Posterior cingulate gyrus (tissue), 11 donors: ENCODE data around the gene GNPTG.

Experiments
- DNase-seq, 10 donors: peaks; one replicate each; pipeline versions ENCODE4 v3.0.0 to v3.0.0-alpha.2; 2020 to 2021; ENCODE audit warnings: mixed read lengths in 3 of 10
- intact Hi-C: fragments of 100-400 bp; cut with DNase I; formaldehyde crosslinking; loops from one replicate; pipeline ENCODE4 v1.15.1; 2023

Gene GNPTG

GRCh38 chr16:1366060-1366711 is 14.5 kb downstream of the GNPTG start:
- no peak for DNase-seq
- intact Hi-C loops: no loop called here

GRCh38 chr16:1366712-1367299 is 15.1 kb downstream of the GNPTG start:
- no peak for DNase-seq

GRCh38 chr16:1367486-1368174 is 15.9 kb downstream of the GNPTG start:
- intact Hi-C loops: no loop called here
- peak in 1 of 10 donors; percentile 81 for DNase-seq

More at GRCh38 chr16:1366712-1367299, 15.1 kb downstream of the GNPTG start:
- intact Hi-C loops: no loop called here

GRCh38 chr16:1371054-1371978 is 19.6 kb downstream of the GNPTG start:
- intact Hi-C loops: no loop called here
- no peak for DNase-seq

- no peak for DNase-seq
- intact Hi-C loops: no loop called here
Measured at GRCh38 chr16:1372292-1372950, 20.7 kb downstream of the GNPTG start.

GRCh38 chr16:1374418-1375297 is 22.9 kb downstream of the GNPTG start:
- no peak for DNase-seq

GRCh38 chr16:1375298-1375640 is 23.5 kb downstream of the GNPTG start:
- intact Hi-C loops: no loop called here
- no peak for DNase-seq

More at GRCh38 chr16:1374418-1375297, 22.9 kb downstream of the GNPTG start:
- intact Hi-C loops: no loop called here

GRCh38 chr16:1375741-1376410 is 24.1 kb downstream of the GNPTG start:
- DNase-seq: no peak
- intact Hi-C loops: no loop called here

- peak in 5 of 10 donors; percentile 35 to 64 (median 43) for DNase-seq
- intact Hi-C loops: no loop called here
Measured at GRCh38 chr16:1377406-1378010, 25.8 kb downstream of the GNPTG start.

- no peak for DNase-seq
Measured at GRCh38 chr16:1378087-1378803, 26.5 kb downstream of the GNPTG start.

GRCh38 chr16:1378804-1379303 is 27.1 kb downstream of the GNPTG start:
- DNase-seq: peak in 9 of 10 donors; percentile 22 to 93 (median 63)
- intact Hi-C loops: no loop called here

More at GRCh38 chr16:1378087-1378803, 26.5 kb downstream of the GNPTG start:
- intact Hi-C loops: no loop called here

- DNase-seq: peak in 3 of 10 donors; percentile 28 to 45 (median 36)
- intact Hi-C loops: no loop called here
Measured at GRCh38 chr16:1379304-1380076, 27.8 kb downstream of the GNPTG start.

GRCh38 chr16:1380195-1380594 is 28.5 kb downstream of the GNPTG start:
- DNase-seq: no peak
- intact Hi-C loops: no loop called here

- DNase-seq: no peak
- intact Hi-C loops: no loop called here
Measured at GRCh38 chr16:1381612-1382406, 30.1 kb downstream of the GNPTG start.

- intact Hi-C loops: no loop called here
- no peak for DNase-seq
Measured at GRCh38 chr16:1383556-1383955, 31.8 kb downstream of the GNPTG start.

- peak in 2 of 10 donors; percentile 31 to 82 for DNase-seq
- intact Hi-C loops: no loop called here
Measured at GRCh38 chr16:1385232-1385631, 33.5 kb downstream of the GNPTG start.
